Epithelial cell of prostate (primary cell): ENCODE data around the gene TBC1D16.

ENCODE experiments used
- DNase-seq: peaks from one replicate; pipeline ENCODE4 v3.0.0-alpha.2; 2011; ENCODE audit warnings: low read depth, low spot score
- H3K27ac ChIP-seq: fragments of 450-650 bp; 2 replicates; pipeline ENCODE4 v1.5.1; 2017; ENCODE audit warnings: mild to moderate bottlenecking

Gene TBC1D16

DNA sequence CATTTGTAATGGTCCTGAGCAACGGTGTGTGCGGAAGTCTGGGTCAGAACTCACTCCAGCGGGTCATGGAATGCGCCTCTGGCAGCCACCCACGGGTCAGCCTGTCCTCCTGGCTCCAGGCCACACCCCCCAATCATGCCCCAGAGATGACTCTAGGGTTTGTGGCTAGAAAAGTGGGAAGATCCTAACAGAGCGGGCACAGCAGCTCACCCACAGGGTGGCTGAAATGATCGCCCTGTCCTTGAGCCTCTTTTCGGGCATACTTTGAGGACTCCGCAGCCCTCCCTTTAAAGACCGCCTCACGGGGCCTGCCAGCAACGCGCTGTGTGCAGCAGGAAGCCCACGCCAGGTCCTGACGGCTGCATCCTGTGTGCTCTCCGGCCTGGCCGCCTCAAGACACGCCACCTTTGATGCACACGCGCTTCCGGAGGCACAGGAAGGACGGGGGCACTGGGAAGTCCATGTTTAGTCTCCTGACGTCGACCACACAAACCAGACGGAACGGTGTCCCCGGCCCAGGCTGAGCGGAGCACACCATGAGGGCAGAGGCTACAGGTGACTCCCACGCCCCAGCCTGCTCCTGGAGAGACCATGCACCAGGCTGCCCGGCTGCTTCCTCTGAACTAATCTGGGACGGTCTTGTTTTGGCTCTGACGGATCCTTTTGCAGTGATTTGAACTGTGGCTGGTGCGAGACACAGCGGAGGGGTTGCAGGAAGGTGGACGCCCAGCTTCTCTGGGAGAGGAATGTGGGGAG lies 92.9 kb downstream of the TBC1D16 start:
- no peak for DNase-seq
- H3K27ac ChIP-seq: no peak overlapping the region

DNA sequence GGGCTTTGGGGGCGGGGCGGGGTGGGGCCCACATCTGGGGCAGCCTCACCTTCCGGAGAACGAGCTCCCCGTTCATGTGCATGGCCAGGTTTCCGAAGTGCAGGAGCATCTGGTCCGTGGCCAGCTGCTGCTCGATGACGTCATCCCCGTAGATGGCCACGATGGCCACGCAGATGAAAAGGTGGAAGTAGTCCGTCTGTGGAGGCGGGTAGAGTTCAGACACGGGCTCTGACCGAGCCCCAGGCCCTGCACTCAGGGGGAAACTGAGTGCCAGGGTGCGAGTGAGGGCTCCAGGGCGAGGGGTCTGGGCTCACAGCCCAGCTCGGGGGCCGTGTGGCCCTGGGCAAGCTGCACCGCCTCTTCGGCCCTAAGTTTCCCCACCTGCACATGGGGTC lies 93.7 kb downstream of the TBC1D16 start:
- H3K27ac ChIP-seq: no peak overlapping the region
- DNase-seq: no peak

DNA sequence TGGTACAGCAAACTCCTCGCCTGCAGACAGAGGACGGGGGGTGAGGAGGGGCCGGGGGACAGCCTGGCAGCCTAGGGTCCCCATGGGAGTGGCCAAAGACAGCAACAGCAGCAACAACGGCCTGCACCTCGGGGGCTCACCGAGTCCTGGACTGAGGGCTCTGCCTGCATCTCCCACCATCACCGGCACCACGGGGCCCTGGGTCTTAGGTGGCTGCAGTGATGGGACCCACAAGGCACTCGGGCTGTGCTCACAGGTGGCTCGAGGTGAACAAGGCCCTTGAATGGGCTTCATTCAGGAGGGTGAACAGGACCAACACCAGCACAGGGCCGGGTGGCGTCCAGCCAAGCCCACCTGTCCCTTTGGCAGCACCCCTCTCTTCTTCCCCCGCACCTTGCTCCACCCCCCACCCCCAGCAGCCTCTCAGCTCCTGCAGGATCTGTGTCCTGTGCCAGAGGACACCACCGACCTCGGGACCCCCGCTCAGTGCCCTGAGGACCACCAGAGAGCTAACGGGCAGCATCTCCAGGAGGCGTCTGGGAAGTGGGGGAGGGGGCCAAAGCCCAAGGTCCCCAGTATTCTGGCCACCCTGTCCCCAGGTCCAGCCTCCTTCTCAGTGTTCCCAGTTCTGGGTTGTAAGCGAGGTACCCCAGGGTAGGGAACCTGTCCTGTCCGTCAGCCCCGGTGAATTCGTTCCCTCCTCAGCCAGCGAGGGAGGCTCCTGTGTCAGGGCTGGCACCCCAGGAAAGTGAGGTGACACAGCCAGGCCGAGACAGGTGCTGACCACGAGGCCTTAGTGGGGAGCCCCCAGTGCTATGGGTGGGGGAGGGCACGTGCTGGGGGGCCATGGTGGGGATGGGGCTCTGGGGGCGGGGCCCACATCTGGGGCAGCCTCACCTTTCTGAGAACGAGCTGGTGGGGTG lies 94.3 kb downstream of the TBC1D16 start:
- DNase-seq: no peak
- H3K27ac ChIP-seq: no peak overlapping the region

DNA sequence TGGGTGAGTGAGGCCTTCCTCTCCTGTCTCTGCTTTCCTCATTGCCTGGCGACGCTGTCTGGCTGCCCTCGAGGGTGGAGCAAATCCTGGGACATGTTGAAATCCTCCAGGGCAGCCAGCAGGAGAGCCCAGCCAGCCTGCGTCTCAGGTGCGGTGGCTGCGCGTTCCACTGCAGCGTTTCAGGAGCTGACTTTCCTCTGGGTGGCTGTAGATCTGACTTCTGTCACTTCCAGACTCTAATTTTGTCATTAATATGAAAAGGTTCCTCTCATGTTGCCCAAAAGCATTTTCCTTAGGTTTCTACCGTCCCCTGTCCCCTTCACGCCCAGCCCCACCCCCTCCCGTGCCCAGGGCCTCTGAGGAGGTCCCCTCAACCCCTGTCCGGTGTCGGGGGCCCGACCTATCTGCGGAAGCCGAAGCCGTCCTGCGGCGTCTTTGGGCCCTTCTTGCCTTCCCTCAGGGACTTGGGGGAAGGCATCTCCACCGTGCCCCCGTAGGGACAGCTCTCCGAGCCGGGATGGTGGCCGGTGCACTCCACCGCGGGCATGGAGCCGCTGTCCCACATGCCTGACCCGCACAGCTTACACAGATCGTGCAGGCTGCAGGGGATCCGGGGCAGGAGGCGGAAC lies 95.1 kb downstream of the TBC1D16 start:
- DNase-seq: no peak
- no peak overlapping the region for H3K27ac ChIP-seq

DNA sequence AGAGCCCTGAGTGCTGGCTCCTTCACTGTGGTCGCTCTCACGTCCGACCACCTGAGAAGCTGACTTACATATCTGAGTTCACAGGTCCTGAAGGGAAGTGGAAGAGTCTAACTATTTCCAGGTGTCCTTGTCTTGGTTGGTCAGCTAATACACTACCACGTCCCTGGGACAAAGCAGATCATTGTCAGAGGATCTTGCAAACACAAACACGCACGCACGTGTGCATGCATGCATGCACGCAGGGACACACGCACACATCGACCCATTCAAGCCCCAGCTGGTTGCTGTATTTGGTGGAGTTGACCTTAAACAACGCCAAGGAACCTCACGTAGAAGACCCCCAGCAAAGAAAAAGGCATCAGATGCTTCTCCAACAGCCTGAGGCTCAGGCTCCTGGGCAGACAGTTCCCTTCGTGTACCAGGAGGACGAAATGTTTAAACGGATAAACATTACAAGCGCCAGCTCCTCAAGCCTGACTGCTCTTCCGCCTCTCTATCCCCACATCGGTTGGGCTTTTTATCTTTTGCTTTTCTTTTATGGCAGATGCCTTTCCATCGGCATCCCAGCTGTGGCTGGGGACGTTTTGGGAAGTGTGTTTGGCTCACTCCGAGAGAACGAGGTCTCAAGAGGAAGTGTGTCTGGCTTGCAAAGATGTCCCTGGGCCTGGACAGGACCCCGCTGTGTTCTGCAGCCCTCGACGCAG lies 95.8 kb downstream of the TBC1D16 start:
- DNase-seq: no peak
- no peak overlapping the region for H3K27ac ChIP-seq

DNA sequence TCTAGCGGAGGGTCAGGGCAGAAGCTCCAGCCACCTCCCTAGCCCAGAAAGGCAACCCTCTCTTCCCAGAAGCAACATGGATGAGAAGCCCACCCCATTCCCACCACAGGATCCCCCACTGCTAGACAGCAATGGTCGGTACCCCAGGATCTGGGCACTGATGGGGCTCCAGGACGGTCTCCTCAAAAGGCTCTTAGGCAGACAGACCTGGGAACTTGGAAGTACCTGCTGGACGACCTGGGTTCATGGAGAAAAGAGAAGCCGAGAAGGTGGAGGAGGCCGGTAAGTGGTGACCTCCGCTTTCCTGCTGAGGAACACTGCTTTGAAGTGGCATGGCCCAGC lies 96.6 kb downstream of the TBC1D16 start:
- no peak overlapping the region for H3K27ac ChIP-seq
- DNase-seq: no peak

DNA sequence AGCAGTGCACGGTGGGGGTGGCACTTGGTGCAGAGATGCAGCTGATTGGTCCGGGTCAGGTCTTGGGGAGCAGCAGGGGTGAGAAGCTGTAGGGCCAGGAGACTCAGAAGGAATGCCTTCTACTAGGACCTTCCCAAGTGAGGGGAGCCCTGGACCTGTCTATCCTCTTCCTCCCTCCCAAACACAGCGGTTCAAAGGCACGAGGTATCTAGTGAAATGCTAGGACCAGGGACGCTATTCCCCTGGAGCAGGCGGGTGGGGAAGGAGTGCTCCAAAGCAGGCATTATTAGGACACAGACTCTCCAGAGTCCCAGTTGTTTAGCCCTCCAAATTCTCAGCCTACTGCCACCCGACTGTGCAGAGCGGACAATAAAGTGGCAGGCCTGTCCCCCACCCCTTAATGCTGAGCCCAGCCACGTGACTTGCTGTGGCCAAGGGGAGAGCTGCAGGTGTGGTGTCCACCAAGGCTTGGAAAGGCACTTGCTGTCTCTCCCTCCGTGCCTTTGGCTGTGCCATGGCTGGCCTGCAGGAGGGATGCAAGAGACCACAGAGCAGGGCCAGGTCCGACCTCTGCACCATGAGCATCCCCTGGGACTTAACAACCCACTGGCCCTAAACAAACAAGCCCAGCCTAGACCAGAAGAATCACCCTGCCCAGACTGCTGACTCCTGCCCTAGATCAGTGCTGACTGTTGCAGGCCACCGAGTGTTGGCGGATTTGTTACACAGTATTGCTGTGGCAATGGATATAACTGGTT lies 97.2 kb downstream of the TBC1D16 start:
- DNase-seq: no peak
- no peak overlapping the region for H3K27ac ChIP-seq

DNA sequence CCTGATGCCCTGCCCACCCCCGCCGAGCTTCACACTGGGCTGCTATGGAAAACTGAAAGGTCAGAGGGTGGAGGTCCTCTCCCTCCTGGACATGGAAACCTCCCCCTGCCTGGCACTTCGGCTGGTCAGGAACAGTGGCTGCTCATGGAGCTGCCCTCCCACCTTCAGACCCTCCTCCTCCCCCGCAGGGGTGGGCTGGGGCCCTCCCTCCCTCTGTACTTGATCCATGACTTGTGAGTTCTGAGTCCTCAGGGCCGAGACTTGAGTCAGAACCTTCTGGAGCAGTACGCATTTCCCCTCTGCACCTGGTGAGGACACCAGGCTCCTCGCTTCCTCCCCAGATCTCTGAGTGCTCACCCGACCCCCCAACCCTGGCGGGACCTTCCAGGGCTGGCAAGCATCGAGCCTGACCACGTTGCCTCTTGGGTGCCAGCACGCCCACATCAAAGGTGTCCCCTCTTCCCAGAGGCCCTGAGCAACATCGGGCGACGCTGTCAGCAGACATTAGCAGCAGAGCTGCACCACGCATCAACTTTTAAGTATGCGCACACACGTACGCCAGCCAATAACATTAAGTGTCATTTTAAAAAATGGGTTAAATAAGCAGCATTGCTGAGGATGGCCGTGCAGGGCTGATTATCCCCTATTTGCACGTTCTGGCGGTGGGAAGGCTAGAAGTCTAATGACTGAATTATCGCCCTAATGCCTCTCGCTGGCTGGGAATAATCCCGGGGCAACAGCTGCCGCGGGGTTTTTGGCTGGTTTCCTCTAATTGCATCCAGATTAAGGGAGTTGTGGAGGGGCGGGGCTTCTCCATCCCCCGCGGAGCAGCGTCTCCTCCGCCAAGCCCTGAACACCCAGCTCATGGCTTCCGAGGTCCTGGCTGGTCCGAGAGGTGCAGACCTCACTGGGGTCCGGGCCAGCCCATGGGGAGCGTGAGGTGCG lies 98.0 kb downstream of the TBC1D16 start:
- no peak for DNase-seq
- no peak overlapping the region for H3K27ac ChIP-seq

DNA sequence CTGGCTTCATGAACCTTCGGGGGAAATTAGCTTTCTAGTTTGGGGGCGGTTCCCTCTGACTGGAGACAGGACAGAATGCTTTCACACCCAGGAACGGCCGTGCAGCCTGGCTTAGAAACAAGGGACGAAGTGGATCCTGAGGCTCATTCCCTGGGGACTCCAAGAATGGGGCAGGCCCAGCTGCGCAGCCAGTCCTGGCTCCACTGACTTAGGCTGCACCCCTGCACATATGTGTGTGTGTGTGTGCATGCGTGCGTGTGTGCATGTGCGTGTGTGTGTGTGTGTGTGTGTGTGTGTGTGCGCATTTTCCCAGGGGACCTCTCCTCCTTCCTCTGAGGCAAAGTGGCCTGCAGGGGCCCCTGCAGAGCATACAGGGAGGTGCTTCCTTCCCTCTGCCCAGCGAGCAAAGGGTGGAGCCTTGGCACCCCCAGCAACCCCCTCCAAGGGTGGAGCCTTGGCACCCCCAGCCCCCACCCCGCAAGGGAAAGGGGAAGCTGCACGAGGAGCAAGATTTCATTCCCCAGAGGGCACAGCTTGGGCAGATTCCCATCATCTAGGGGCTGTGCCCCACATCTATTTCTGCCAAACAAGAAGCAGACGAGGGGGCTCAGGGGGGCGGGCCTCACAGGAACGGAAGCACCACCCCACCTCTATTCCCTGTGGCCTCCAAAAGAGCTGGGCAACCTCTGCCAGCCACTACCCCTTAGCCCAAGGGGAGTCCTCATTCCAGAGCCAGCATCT lies 98.9 kb downstream of the TBC1D16 start:
- DNase-seq: no peak
- H3K27ac ChIP-seq: no peak overlapping the region

DNA sequence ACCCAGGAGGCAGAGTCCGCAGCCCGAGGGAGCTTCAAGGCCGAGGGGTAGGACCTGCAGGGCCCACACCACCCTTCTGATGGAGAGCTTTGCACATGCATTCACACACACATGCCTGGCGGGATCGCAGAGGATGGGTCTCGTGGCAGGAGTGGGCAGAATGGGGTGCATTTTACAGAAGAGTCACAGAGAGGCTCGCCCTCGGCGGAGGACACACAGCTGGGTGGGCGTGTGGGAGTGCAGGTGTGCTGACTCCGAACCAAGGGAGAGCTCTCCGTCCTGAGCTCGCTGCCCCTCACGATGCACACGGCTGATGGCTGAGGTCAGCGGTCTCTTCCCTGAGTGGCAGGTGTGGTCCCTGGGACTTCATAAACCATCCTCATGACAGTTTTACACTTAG lies 99.6 kb downstream of the TBC1D16 start:
- no peak for DNase-seq
- H3K27ac ChIP-seq: no peak overlapping the region

DNA sequence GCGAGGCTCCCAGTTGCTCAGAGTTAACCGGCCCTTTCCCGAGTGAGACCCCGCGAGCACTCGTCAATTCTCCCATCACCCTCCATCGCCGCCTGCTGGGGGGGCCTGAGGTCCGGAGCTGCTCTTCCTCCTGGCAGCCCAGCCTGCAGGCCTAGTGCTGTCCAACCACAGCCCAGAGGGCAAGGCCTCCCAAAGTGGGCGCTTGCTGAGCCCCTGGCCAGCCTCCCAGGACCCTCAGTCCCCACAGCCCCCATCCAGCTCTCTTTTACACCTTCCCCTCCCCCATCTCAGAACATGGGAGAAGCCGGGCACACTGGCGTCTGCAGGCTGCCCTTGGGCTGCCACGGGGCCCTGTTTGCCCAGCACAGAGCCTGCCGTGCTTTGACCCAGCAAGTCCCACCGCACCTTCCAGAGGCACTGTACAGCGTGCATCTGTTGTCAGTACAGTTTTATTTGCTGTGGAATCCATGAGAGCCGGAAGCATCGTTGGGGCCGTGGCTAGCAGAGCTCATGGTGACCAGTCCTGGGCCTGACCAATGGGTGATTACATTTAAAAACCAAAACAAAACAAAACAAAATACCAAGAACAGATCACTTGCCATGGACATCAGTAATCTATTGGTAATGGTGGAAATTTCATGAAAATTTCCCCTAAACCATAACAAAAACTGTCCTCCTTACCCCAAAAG lies 100.3 kb downstream of the TBC1D16 start:
- no peak overlapping the region for H3K27ac ChIP-seq
- DNase-seq: no peak

DNA sequence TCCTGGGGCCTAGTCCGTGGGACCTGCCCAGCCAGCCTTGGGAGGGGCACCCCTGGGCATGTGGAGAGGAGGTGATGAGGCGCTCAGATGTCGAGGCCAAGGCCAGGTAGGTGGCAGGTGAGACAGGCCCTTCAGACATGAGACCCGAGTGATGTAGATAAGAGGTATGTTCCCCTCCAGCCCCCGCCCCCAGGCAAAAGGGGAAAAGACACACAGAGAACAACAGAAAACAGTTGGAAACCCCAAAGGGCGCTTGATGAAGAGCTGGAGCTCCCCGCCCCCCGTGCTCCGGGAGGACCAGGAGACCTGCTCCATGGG lies 101.1 kb downstream of the TBC1D16 start:
- no peak for DNase-seq
- no peak overlapping the region for H3K27ac ChIP-seq

DNA sequence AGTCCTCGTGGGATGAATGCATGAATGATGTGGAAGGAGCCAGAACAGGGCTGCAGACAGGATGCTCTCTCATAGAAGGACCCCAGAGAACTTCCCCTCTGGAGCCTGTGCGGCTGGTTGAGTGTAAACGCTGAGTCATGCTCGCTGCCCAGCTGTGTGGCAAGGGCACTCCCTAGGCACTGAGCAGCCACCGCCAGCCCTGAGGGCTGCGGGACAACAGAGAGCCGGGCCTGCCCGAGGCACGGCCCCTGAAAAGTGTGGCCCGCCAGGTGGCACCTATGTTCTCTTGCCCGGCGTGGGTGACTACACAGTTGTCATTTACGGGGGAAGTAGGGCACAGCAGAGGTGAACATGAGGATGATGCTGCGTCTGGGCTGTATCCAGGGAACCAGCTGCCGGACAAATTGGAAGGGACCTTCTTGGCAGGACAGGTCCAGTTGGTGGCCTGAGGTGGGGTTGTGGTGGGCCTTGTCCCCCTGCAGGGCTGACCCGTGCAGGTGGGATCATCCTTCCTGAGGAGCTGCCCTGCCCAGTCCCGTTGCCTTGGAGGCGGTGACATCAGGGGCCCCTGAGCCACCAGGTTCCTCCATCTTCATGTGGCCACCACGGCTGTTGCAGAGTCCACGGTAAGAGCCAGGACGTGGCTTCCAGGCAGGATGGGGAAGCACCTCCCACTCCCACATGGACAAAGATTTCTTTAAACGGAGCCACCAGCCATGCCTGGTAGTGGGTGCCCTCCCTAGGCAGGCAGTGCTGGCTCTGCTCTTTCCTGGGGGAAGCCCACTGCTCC lies 101.6 kb downstream of the TBC1D16 start:
- H3K27ac ChIP-seq: no peak overlapping the region
- DNase-seq: no peak

DNA sequence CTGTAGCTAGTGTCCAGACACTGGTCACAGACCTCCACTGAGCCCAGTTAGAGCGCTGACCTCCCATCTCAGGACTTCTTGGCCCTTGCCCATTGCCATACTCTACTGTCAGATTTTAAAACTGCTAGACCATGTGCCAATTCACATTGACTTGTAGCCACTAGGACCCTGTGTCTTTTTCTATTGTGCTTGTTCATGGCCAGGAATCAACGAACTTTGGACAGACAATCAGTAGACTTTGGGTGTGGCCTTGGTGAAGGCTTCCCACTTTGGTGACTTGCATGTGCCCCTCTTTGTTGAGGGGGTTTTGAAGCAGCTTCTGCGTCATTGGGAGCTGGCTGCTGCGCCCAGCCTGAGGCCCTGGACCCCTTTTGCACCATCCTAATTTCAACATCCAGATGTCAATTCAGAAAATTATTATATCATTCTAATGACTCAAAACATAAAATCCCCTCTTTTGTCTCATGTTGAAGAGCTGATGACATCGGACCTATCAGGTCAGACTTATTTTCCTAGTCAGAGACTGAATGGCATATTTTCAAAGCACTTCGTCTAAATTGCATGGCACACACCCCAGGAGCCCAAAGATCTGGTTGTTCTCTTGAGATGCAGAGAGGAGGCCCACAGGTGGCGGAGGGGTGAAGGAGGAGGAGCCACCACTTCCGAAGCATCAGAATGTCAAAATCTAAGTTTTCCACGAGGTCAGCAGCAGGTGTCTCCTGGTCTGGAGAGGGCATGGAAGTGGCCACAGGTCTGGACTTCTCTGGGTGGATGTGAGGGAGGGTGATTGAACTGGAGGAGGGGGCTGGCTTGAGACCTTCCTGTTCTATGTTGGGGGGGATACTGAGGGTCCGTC lies 103.0 kb downstream of the TBC1D16 start:
- DNase-seq: no peak
- no peak overlapping the region for H3K27ac ChIP-seq

DNA sequence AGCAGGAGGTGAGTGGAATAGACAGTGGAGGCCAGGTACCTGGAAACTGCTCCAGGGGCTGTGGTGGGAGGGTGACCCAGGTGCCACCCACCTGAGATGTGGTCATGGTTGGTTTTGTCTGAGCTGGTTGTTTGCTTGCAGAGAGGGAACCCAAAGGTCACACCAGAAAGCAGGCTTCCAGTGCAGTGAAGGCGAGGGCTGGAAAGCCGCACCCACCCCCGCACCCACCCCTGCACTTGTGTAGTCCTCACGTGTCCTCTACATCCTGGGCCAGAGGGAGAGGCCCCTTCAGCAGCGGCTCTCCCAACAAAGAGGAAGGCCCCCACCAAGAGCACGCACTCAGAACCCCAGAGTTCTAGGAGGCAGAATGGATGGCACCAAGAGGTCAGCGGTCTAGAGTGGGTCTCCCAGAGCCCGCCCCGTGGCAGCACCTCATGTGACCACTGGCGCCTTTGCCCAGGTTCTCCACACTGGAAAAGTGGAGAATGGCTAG lies 103.8 kb downstream of the TBC1D16 start:
- no peak overlapping the region for H3K27ac ChIP-seq
- no peak for DNase-seq
